Suprapubic skin (tissue), 3 donors: Measurements from ENCODE around the gene AHRR.

ENCODE experiments used
- POLR2AphosphoS5 ChIP-seq, 3 donors: sonication (generic); formaldehyde crosslinking; IDR thresholded peaks; one replicate each; pipeline ENCODE4 v1.6.1; 2017; ENCODE audit warnings: antibody characterized with exemption in 3 of 3
- TF ChIP-seq, protein P1 (sequence below), 2 donors: fragments of 200-600 bp in 1 of 2; fragments of 450-650 bp in 1 of 2; sonication (generic) in 1 of 2; IDR thresholded peaks; one replicate each; pipeline ENCODE4 v1.5.1; 2016 to 2019; ENCODE audit warnings: antibody characterized with exemption in 2 of 2, mild to moderate bottlenecking in 1 of 2, moderate library complexity in 1 of 2

DNA sequence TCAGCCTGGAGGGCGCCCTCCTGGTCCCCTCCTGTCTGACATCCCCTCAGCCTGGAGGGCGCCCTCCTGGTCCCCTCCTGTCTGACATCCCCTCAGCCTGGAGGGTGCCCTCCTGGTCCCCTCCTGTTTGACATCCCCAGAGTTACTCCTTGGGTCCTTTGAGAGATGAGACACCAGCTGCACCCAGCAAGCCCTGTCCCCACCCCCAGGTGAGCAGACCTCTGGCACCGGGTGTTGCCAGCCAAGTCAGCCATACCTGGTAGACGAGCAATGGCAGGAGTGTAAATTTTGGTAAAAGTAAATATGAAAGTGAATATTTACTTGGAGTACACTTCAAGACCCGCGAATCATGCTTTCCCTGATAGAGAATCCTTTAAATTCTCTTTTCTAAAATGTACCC lies 146.9 kb downstream of the AHRR start:
- TF ChIP-seq, protein P1, sequence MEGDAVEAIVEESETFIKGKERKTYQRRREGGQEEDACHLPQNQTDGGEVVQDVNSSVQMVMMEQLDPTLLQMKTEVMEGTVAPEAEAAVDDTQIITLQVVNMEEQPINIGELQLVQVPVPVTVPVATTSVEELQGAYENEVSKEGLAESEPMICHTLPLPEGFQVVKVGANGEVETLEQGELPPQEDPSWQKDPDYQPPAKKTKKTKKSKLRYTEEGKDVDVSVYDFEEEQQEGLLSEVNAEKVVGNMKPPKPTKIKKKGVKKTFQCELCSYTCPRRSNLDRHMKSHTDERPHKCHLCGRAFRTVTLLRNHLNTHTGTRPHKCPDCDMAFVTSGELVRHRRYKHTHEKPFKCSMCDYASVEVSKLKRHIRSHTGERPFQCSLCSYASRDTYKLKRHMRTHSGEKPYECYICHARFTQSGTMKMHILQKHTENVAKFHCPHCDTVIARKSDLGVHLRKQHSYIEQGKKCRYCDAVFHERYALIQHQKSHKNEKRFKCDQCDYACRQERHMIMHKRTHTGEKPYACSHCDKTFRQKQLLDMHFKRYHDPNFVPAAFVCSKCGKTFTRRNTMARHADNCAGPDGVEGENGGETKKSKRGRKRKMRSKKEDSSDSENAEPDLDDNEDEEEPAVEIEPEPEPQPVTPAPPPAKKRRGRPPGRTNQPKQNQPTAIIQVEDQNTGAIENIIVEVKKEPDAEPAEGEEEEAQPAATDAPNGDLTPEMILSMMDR (IDR thresholded peaks at IDR 0.05), result no peak
- no peak for TF ChIP-seq POLR2AphosphoS5 (IDR thresholded peaks at IDR 0.05)
